ENCODE measurements around the gene INMT.
A peak's percentile ranks its signal among the peaks of the same experiment; 100 is the strongest.

The INMT gene

GRCh38 chr7:30785786-30786185 lies 33.9 kb downstream of the INMT start:
- Histone ChIP-seq H3K4me3 (replicated peaks; ENCODE audit: insufficient read depth, low read length) (no peak overlapping the region), H3K27ac (replicated peaks) (no peak overlapping the region), H3K27me3 (ENCODE audit: insufficient read depth, poor library complexity, severe bottlenecking) (no peaks in the 10 kb centered on the region)
- DNase-seq (ENCODE audit: low read depth in 1 of 2, low spot score in 1 of 2): no peak
- TF ChIP-seq, protein P1, sequence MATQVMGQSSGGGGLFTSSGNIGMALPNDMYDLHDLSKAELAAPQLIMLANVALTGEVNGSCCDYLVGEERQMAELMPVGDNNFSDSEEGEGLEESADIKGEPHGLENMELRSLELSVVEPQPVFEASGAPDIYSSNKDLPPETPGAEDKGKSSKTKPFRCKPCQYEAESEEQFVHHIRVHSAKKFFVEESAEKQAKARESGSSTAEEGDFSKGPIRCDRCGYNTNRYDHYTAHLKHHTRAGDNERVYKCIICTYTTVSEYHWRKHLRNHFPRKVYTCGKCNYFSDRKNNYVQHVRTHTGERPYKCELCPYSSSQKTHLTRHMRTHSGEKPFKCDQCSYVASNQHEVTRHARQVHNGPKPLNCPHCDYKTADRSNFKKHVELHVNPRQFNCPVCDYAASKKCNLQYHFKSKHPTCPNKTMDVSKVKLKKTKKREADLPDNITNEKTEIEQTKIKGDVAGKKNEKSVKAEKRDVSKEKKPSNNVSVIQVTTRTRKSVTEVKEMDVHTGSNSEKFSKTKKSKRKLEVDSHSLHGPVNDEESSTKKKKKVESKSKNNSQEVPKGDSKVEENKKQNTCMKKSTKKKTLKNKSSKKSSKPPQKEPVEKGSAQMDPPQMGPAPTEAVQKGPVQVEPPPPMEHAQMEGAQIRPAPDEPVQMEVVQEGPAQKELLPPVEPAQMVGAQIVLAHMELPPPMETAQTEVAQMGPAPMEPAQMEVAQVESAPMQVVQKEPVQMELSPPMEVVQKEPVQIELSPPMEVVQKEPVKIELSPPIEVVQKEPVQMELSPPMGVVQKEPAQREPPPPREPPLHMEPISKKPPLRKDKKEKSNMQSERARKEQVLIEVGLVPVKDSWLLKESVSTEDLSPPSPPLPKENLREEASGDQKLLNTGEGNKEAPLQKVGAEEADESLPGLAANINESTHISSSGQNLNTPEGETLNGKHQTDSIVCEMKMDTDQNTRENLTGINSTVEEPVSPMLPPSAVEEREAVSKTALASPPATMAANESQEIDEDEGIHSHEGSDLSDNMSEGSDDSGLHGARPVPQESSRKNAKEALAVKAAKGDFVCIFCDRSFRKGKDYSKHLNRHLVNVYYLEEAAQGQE (IDR thresholded peaks at IDR 0.05; ENCODE audit: insufficient replicate concordance, low read depth): no peak
- TF ChIP-seq POLR2AphosphoS5 (IDR thresholded peaks at IDR 0.05; ENCODE audit: low read depth) (no peak), CTCF (IDR thresholded peaks at IDR 0.05; ENCODE audit: insufficient read depth, low read length) (no peak), GABPA (IDR thresholded peaks at IDR 0.05; ENCODE audit: low read depth) (no peak), SPI1 (IDR thresholded peaks at IDR 0.05; ENCODE audit: borderline replicate concordance, low read depth) (no peak)

DNA sequence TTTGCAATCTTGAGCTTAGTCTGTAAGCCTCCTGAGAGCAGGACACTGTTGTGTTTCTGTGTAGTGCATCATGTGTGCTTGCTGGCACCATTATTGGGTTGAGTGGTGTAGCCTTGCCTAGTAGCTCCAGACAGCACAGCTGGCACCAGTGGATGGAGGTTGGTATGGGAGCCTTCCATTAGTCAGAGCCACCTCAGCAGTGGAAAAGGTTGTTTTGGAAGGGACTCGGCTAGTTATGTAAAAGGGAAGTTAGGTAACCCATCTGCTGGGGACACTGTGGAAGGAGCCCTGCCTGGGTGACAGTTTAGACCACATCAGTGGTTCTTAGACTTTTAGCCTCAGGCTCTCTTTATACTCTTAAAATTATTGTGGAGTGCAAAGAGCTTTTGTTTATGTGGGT lies 35.6 kb downstream of the INMT start:
- Histone ChIP-seq H3K27ac (replicated peaks) (peak overlapping the region; percentile 40), H3K27me3 (ENCODE audit: insufficient read depth, poor library complexity, severe bottlenecking) (no peaks in the 10 kb centered on the region), H3K4me3 (replicated peaks; ENCODE audit: insufficient read depth, low read length) (no peak overlapping the region)
- TF ChIP-seq GABPA (IDR thresholded peaks at IDR 0.05; ENCODE audit: low read depth) (no peak), CTCF (IDR thresholded peaks at IDR 0.05; ENCODE audit: insufficient read depth, low read length) (no peak), SPI1 (IDR thresholded peaks at IDR 0.05; ENCODE audit: borderline replicate concordance, low read depth) (no peak), POLR2AphosphoS5 (IDR thresholded peaks at IDR 0.05; ENCODE audit: low read depth) (no peak)
- TF ChIP-seq, protein P1 (IDR thresholded peaks at IDR 0.05; ENCODE audit: insufficient replicate concordance, low read depth): no peak
- peak in 1 of 2 experiments; percentile 81 for DNase-seq (ENCODE audit: low read depth in 1 of 2, low spot score in 1 of 2)

DNA sequence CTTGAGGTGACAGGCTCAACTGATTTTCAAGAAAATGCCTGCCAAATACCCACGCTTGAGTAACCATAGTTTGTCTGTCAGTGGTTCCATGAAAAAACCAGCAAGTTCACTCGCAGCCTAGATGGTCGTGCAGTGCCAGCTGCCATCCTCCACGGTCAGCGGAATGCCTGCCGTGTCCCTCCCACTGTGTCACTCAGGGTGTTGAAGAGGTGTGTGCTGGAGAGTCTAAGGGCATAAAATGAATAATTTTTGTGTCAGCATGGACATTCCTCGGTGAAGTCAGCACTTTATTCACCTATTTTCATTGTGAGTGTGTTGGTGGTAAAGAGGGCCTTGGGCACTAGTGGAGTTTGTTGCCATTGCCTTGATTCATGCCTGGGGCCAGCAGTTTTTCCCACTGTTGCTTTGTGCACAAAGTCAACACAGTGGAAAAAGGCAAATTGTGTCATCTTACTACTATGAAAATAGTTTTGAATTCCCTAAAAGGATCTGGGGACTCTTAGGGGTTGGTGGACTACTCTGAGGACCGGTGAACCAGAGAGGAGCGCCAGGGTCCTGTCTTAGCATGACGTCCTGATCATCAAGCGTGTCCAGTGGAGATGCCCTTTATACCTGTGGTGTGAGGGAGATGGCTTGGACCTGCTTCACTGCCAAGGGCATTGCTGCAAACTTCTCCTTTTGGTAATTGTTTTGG lies 36.9 kb downstream of the INMT start:
- Histone ChIP-seq H3K27ac (replicated peaks) (0 out of 2 replicates have a peak overlapping the region, but pooled peaks have one; percentile 12), H3K4me3 (replicated peaks; ENCODE audit: insufficient read depth, low read length) (no peak overlapping the region), H3K27me3 (ENCODE audit: insufficient read depth, poor library complexity, severe bottlenecking) (no peaks in the 10 kb centered on the region)
- no peak for DNase-seq (ENCODE audit: low read depth in 1 of 2, low spot score in 1 of 2)
- TF ChIP-seq, protein P1 (IDR thresholded peaks at IDR 0.05; ENCODE audit: insufficient replicate concordance, low read depth): no peak
- TF ChIP-seq SPI1 (IDR thresholded peaks at IDR 0.05; ENCODE audit: borderline replicate concordance, low read depth) (no peak), CTCF (IDR thresholded peaks at IDR 0.05; ENCODE audit: insufficient read depth, low read length) (no peak), GABPA (IDR thresholded peaks at IDR 0.05; ENCODE audit: low read depth) (no peak)

All from HL-60 (cell line).